HG03135 (cell line): ENCODE data around the gene CALML4.

Experiments used
- ATAC-seq: cut with Tn5 transposase; IDR thresholded peaks from one replicate; pipeline ENCODE4 v1.9.1; 2021; ENCODE audit warnings: mild to moderate bottlenecking, moderate library complexity; ENCODE audit not compliant: unreplicated experiment

The CALML4 gene

GRCh38 chr15:68151277-68151676, 53.9 kb downstream of the CALML4 start:
- no peak for ATAC-seq

GRCh38 chr15:68150187-68150586, 54.9 kb downstream of the CALML4 start:
- no peak for ATAC-seq

DNA sequence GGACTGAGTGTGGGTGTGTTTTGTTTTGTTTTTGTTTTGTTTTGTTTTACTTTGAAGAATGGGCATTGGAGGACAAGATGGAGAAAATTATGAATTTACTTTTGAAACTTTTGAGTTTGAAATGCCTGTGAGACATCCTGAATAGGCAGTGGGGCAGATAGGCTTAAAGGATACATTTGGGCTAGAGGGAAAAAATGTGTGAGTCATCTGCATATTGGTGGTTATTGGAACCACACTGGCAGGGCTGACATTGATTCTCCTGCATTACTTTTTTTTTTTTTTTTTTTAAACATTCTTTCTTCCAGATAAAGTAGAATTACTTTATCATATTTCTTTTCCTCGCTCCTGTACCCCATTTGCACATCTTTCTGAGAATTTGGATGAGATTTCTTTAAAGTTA, 56.1 kb downstream of the CALML4 start:
- ATAC-seq: no peak

DNA sequence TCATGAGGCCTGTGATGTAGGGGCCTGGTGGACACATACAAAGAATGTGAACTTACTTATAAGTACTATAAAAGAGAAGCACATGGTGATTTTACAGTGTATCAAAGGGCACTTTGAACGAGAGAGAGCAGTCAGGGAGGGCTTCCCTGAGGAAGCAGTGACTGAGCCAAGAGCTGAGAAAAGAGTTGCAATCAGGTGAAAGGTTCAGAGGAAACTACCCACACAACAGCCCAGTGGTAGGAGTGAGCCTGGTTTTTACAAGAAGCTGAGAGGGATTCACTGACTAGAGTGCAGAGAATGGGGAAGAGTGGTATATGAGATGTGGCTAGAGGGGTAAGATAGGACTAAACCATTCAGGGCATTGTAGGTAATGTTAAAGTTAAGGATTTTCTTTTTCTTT, 57.1 kb downstream of the CALML4 start:
- ATAC-seq: no peak

GRCh38 chr15:68145706-68146105, 59.4 kb downstream of the CALML4 start:
- ATAC-seq: no peak

DNA sequence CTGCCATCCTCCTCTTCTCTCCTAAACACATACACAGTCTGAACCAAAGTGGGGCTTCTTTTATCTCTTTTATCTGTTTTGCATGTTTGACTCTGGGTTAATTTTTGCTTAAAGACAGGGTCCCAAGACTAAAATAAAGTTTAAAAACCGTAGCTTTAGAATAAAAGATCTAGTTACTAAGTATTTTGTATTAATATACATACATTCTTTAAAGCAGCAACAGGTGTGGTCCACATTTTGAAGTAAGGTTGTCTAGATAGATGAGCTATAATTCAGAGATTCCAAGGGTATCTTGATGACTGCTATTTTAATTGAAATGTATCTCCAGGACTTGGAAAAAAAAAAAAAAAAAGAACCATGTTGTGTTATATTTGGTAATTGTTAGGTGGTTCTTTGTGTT, 61.3 kb downstream of the CALML4 start:
- ATAC-seq: no peak

DNA sequence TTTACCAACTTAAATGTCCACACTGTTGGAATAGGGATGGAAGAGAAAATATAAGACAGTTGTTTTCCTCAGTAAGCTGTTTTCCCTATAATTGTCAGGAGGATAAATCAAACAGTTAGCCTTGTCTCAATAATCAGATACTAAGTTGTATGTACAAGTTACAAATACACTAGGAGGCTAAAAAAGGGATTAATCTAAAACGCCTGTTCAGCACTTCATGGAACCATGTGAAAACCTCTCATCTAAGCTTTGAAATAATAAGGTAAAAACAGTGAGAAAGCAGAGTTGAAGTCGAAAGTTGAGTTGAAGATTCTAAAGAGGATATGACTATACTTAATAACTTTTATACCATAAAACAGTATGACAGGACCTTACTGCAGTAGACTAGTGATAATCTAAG, 62.0 kb downstream of the CALML4 start:
- no peak for ATAC-seq
